ENCODE measurements around the gene MC2R.

Gene MC2R

GRCh38 chr18:13915391-13915790 lies at the start of gene MC2R:
Gene MC2R (minus strand): TSS chr18:13915536. CDS start chr18:13885518, 30,018 bp downstream.
- no peak for DNase-seq

- DNase-seq: no peak
These were observed 30.5 kb upstream of the MC2R start for GRCh38 chr18:13945811-13946210.

DNA sequence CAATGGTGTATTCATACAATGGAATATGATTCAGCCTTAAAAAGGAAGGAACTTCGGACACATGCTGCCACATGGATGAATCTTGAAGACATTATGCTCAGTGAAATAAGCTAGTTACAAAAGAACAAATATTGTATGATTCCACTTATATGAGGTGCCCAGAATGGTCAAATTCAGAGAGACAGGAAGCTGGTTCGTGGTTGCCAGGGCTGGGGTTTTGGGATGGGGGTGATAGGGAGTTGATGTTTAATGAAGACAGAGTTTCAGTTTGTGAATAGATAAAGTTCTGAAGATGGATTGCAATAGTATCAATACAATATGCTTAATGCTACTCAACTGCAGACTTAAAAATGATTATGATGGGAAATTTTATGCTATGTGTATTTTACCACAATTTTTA lies 28.0 kb upstream of the MC2R start:
- DNase-seq: no peak

GRCh38 chr18:13940326-13940725 lies 25.0 kb upstream of the MC2R start:
- no peak for DNase-seq

DNA sequence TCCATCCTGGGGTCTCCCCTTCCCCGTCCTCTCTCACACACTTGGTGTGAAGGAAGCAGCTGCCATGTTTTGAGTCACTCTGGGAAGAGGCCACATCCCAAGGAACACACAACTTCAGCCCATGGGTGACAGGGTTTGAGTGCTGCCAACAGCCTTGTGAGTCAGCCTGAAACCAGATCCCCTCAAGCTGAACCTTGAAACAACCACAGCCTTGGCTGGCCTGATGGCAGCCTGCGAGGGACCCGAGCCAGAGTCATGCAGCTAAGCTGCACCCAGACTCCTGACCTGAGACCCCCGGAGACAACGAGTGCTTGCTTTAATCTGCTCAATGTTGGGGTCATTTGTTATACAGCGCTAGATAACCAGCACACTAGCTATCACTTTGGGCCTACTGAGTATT lies 19.3 kb upstream of the MC2R start:
- no peak for DNase-seq

DNA sequence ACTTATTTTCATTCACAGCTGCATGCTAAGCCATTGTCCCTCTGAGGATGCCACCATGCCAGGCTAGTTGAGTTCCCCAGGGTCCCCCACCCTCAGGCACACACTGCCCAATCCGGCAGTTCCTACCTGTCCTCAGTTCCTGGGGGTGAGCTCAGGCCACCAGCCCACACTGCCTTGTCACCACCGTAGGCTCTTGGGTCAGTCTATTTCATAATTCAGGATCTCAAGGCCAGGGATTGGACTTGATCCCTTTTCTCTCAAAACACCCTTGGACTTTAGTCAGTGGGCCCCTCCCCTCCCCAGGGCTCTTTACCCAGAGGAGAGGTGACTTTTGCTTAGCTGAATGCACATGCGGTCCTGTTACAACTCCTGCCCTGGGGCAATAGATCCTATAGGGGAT lies 18.7 kb upstream of the MC2R start:
- no peak for DNase-seq

DNA sequence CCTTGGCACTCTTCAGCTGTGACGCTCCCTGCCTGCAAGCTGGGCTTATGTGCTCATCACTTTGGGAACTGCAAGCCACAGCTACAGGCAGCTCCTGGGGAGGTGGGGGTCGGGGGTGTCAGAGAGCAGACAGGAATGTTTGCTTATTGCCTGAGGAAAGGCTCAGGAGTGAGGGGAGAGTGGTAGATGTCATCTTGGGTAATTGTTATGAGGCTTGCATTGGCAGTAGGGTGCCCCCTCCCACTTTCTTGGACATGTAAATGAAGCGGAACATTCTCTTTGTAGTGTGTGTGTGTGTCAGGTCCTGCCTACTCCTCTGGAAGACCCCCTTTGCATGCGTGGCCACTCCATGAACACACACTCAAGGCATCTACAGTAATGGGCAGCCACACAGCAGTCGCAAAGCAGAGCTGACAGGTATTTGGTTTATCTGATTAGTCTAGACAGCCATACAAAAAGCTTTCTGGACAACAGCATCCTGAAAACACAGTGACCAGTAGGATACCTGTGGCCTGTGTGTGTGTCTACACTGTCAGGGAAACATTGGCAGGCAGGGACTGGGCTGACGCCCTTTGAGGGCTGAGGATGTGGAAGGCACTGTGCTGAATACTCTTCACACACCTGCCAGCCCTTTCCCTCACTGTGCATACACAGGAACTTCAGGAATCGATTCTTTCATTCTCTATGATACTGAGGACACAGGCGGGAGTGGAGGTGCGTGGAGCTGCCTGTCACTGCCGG lies 17.1 kb upstream of the MC2R start:
- DNase-seq: no peak

- DNase-seq: no peak
These were observed 15.6 kb upstream of the MC2R start for GRCh38 chr18:13930964-13931363.

GRCh38 chr18:13923221-13923620 lies 7.9 kb upstream of the MC2R start:
- DNase-seq: no peak

DNA sequence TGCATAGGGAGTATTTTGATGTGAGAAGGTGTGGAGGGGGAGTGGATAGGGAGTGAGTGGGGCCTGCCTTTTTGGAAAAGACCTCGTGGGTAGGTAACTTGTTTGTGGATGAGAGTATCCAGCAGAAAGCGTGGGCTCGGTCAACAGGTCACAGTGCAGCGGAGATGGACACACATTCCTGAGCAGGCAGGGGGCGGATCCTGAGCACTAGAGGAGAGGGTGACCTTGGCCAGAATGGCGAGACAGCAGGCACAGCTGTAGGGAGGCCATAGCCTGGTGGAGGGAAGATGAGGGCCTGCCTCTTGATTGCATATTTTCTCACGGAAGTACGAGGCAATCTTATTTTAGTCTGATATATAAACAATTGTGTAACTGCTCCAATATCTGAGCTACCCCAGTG lies 3.6 kb upstream of the MC2R start:
- no peak for DNase-seq

GRCh38 chr18:13917401-13917800 lies 2.1 kb upstream of the MC2R start:
- no peak for DNase-seq

DNA sequence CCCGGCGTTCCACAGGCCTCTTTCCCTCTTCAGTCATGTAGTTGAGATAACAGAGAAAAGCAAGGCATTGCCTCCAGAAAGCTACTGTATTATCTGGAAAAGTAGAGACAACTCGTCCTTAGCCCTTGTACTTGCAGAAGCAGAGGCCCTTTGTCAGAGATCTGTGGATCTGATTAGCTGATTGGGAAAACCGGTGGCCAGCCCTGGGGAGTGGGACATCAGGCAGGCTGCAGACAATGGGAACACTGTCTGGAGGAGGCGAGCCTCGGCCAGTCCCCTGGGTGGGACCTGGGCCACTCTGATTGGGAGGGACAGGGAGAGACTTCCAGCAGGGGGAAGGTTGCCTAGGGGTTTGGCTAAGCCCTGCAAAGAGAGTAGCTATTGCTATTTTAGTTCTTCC lies 1.2 kb upstream of the MC2R start:
- DNase-seq: no peak

DNA sequence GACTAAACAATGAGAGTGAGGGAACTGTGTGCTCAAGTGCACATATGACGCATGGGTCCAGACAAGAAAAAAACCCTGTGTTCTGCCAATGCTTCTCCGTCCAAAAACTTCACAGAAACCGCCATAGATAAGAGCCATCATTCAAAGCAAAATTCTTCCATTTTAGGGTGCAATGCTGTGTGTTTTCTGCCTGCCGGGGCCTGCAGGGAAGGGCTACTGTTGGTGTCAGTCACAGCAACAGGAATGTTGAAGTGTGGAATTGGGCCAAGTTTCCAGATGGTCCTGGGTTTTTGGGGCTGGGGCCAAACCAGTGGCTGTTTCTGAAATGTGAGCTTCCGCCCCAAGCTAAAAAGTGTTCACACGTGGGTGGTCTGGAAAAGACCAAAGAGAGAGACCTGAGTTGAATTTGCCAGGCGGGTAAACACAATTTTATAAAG lies 677 bp upstream of the MC2R start:
- peak; percentile 72 for DNase-seq

- no peak for DNase-seq
These were observed 580 bp downstream of the MC2R start for GRCh38 chr18:13914756-13915155.

DNA sequence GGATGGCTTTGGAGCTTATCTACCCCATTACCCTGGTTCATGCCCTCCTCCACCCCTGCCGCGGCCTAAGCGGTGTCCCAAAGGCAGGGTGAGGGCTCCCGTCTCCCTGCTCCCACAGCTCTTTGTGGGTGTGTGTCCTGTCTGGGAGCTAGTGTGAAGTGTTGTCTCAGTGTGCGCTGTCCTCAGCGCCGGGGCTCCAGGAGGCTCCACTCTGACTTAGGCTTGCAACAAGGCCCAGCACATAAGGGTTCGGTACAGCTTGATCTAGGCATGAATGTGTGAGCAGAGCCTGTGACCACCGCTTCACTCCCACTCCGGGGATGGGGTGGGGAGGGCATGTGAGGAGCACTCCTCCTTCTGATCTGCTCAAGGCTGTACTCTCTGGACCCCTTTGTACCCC lies 1.2 kb downstream of the MC2R start:
- DNase-seq: no peak

GRCh38 chr18:13913205-13913604 lies 2.1 kb downstream of the MC2R start:
- no peak for DNase-seq

DNA sequence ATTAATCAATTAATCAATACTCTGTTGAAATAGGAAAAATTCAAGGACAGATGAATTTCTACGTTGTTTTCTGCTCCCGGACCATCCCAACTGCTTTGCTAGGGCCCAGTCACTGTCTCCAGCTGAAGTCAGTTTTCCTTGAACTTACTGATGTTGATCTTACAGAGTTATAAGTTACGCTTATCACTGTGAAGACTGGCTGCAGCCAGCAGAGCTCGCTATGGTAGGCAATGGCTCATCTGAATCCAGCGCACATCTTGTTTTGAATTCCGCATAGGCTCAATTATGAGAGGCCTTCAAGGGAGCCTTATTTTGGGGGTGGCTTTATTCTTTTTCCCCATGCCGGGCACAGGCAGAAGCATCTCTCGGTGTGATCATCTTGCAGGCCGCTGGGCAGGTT lies 2.7 kb downstream of the MC2R start:
- no peak for DNase-seq

GRCh38 chr18:13910986-13911385 lies 4.3 kb downstream of the MC2R start:
- no peak for DNase-seq

DNA sequence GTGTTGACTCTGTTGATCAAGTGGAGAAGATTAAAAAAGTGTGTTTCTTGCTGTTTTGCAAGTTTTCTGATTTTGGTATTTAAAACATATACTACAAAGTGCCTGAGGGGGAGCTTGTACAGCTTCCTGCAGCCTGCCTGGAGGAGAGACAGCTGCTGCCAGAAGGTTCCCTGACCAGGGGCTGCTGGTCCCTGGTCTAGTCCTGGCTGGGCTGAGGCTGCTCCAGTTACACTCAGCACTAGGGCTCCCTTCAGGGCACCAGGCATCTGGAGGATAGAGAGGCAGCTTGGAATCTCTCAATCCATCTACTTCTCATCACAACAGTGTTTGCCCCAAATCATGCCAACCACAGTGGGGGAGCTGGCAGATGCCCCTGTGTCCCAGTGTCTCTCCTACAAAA lies 4.8 kb downstream of the MC2R start:
- no peak for DNase-seq

DNA sequence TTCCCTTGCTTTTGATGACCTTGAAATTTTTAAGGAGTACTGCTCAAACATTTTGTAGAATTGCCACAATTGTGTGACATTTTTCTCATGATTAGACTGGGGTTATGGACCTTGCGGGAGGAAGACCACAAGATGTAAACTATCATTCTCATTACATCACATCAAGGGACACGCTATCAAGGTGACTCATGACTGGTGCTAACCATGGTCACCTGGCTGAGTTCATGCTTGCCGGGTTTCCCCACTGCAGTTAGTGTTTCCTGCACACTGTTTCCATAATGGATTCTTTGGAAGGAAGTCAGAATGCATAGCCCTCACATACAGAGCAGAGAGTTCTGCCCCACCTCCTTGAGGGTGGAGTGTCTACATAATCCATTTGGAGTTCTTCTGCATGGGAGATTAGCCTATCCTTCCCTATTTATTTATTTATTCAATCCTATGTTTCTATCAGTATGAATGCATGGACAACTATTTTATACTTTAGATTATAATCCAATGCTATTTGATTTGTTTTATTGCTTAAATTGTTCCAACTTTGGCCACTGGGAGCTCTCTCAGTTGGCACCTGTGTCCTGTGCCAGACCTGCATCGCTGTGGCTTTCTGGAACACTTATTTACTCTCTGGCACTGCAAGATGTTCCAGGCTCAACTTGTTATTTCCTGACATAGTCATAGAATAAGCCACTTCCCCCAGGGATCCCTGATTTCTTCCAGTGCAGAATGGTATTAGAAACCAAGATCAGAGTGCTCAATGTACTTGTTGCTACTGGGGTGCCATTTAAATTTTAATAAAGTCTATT lies 6.0 kb downstream of the MC2R start:
- DNase-seq: no peak

DNA sequence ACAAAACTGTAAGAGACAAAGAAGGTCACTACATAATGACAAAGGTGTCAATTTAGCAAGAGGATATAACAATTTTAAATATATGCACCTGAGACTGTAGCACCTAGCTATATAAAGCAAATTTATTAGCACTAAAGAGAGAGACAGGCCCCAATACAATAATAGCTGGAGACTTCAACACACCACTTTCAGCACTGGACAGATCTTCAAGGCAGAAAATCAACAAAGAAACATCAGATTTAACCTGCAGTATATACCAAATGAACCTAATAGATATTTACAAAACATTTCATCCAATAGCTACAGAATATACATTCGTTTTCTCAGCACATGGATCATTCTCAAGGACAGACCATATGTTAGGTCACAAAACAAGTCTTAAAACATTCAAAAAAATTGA lies 14.7 kb downstream of the MC2R start:
- no peak for DNase-seq

- DNase-seq: no peak
These were observed 19.8 kb downstream of the MC2R start for GRCh38 chr18:13895505-13896033.

GRCh38 chr18:13894531-13894930 lies 20.8 kb downstream of the MC2R start:
- no peak for DNase-seq

DNA sequence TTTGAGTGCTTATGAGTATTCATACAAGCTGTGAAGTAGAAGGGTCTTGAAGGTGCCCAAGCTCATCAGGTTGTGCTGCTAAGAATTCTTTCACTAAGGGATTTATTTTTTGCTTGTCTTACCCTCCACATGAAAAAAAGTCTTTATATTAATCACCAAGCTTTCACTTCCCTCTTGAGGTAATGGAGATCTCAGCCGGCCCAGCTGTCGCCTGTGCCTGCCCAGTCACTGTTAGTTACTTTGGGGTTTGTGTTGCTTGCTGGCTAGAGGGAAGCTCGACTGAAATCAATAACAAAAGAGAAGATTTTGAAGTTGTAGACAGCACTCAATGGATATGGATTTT lies 21.9 kb downstream of the MC2R start:
- DNase-seq: peak; percentile 49

All from NCI-H2171 treated with DMSO at 0.1 percent for 48 hours (cell line).